Measurements from ENCODE around the gene PLAC1. TPM values are rescaled to one million over a fixed set of nuclear protein-coding genes. Genes with fewer than 3 reads are reported as not detected.

Gene PLAC1
- total and polyA plus RNA-seq, 2 experiments from 2014 or later = 0.50 to 0.83 TPM

GRCh38 chrX:134688839-134689238 is 30.6 kb upstream of the PLAC1 start:
- Histone ChIP-seq H3K27ac (ENCODE audit: low read depth) (no peak overlapping the region), H3K9me2 (ENCODE audit: insufficient read depth) (no peaks in the 10 kb centered on the region), H3K36me3 (ENCODE audit: insufficient read depth) (no peaks in the 10 kb centered on the region), H3K79me2 (replicated peaks; ENCODE audit: insufficient read depth) (no peaks in the 10 kb centered on the region), H3K4me1 (ENCODE audit: insufficient read depth) (no peaks in the 10 kb centered on the region), H3K4me3 (no peak overlapping the region), H3K4me2 (no peak overlapping the region), H2AFZ (no peak overlapping the region), H3F3A (replicated peaks; ENCODE audit: low read depth) (no peaks in the 10 kb centered on the region), H3K27me3 (ENCODE audit: insufficient read depth) (no peaks in the 10 kb centered on the region), H4K20me1 (replicated peaks; ENCODE audit: insufficient read depth) (no peaks in the 10 kb centered on the region)
- Mint-ChIP-seq H3K4me1 (peaks cover 5% of the 10 kb centered on the region; the same call in 2 of the 3 replicates), H3K9me3 (no peaks in the 10 kb centered on the region), H3K36me3 (ENCODE audit: low read depth) (no peaks in the 10 kb centered on the region), H3K27me3 (ENCODE audit: insufficient read depth, low read depth, poor library complexity) (no peaks in the 10 kb centered on the region), H3K27ac (no peak overlapping the region), H3K4me3 (no peak overlapping the region)
- no peak for ATAC-seq
- no peak for DNase-seq (ENCODE audit: low spot score)
- no peak for TF ChIP-seq EZH2 (IDR thresholded peaks at IDR 0.05; ENCODE audit: low read depth, unreplicated experiment)

GRCh38 chrX:134688031-134688823 is 30.0 kb upstream of the PLAC1 start:
- Histone ChIP-seq H3K27ac (ENCODE audit: low read depth) (no peak overlapping the region), H3K27me3 (ENCODE audit: insufficient read depth) (no peaks in the 10 kb centered on the region), H3F3A (replicated peaks; ENCODE audit: low read depth) (no peaks in the 10 kb centered on the region), H3K4me2 (no peak overlapping the region), H3K9me2 (ENCODE audit: insufficient read depth) (no peaks in the 10 kb centered on the region), H3K79me2 (replicated peaks; ENCODE audit: insufficient read depth) (no peaks in the 10 kb centered on the region), H4K20me1 (replicated peaks; ENCODE audit: insufficient read depth) (no peaks in the 10 kb centered on the region), H2AFZ (no peak overlapping the region), H3K4me1 (ENCODE audit: insufficient read depth) (no peaks in the 10 kb centered on the region), H3K36me3 (ENCODE audit: insufficient read depth) (no peaks in the 10 kb centered on the region), H3K4me3 (no peak overlapping the region)
- TF ChIP-seq ZNF114 (CRISPR knock-in tag; IDR thresholded peaks at IDR 0.05) (no peak), ZNF331 (CRISPR knock-in tag; IDR thresholded peaks at IDR 0.05; ENCODE audit: low read depth) (no peak), JUNB (IDR thresholded peaks at IDR 0.05; ENCODE audit: unreplicated experiment) (no peak), NANOG (IDR thresholded peaks at IDR 0.05; ENCODE audit: borderline replicate concordance) (no peak), POLR2AphosphoS5 (IDR thresholded peaks at IDR 0.05; ENCODE audit: low read depth) (no peak), EZH2phosphoT487 (IDR thresholded peaks at IDR 0.05; ENCODE audit: unreplicated experiment) (no peak)
- TF ChIP-seq, protein P1, sequence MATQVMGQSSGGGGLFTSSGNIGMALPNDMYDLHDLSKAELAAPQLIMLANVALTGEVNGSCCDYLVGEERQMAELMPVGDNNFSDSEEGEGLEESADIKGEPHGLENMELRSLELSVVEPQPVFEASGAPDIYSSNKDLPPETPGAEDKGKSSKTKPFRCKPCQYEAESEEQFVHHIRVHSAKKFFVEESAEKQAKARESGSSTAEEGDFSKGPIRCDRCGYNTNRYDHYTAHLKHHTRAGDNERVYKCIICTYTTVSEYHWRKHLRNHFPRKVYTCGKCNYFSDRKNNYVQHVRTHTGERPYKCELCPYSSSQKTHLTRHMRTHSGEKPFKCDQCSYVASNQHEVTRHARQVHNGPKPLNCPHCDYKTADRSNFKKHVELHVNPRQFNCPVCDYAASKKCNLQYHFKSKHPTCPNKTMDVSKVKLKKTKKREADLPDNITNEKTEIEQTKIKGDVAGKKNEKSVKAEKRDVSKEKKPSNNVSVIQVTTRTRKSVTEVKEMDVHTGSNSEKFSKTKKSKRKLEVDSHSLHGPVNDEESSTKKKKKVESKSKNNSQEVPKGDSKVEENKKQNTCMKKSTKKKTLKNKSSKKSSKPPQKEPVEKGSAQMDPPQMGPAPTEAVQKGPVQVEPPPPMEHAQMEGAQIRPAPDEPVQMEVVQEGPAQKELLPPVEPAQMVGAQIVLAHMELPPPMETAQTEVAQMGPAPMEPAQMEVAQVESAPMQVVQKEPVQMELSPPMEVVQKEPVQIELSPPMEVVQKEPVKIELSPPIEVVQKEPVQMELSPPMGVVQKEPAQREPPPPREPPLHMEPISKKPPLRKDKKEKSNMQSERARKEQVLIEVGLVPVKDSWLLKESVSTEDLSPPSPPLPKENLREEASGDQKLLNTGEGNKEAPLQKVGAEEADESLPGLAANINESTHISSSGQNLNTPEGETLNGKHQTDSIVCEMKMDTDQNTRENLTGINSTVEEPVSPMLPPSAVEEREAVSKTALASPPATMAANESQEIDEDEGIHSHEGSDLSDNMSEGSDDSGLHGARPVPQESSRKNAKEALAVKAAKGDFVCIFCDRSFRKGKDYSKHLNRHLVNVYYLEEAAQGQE (IDR thresholded peaks at IDR 0.05; ENCODE audit: unreplicated experiment) = no peak
- TF ChIP-seq, protein P2, sequence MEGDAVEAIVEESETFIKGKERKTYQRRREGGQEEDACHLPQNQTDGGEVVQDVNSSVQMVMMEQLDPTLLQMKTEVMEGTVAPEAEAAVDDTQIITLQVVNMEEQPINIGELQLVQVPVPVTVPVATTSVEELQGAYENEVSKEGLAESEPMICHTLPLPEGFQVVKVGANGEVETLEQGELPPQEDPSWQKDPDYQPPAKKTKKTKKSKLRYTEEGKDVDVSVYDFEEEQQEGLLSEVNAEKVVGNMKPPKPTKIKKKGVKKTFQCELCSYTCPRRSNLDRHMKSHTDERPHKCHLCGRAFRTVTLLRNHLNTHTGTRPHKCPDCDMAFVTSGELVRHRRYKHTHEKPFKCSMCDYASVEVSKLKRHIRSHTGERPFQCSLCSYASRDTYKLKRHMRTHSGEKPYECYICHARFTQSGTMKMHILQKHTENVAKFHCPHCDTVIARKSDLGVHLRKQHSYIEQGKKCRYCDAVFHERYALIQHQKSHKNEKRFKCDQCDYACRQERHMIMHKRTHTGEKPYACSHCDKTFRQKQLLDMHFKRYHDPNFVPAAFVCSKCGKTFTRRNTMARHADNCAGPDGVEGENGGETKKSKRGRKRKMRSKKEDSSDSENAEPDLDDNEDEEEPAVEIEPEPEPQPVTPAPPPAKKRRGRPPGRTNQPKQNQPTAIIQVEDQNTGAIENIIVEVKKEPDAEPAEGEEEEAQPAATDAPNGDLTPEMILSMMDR (conservative IDR thresholded peaks at IDR 0.05; ENCODE audit: low read depth in 2 of 2) = no peak
- TF ChIP-seq, protein P3, sequence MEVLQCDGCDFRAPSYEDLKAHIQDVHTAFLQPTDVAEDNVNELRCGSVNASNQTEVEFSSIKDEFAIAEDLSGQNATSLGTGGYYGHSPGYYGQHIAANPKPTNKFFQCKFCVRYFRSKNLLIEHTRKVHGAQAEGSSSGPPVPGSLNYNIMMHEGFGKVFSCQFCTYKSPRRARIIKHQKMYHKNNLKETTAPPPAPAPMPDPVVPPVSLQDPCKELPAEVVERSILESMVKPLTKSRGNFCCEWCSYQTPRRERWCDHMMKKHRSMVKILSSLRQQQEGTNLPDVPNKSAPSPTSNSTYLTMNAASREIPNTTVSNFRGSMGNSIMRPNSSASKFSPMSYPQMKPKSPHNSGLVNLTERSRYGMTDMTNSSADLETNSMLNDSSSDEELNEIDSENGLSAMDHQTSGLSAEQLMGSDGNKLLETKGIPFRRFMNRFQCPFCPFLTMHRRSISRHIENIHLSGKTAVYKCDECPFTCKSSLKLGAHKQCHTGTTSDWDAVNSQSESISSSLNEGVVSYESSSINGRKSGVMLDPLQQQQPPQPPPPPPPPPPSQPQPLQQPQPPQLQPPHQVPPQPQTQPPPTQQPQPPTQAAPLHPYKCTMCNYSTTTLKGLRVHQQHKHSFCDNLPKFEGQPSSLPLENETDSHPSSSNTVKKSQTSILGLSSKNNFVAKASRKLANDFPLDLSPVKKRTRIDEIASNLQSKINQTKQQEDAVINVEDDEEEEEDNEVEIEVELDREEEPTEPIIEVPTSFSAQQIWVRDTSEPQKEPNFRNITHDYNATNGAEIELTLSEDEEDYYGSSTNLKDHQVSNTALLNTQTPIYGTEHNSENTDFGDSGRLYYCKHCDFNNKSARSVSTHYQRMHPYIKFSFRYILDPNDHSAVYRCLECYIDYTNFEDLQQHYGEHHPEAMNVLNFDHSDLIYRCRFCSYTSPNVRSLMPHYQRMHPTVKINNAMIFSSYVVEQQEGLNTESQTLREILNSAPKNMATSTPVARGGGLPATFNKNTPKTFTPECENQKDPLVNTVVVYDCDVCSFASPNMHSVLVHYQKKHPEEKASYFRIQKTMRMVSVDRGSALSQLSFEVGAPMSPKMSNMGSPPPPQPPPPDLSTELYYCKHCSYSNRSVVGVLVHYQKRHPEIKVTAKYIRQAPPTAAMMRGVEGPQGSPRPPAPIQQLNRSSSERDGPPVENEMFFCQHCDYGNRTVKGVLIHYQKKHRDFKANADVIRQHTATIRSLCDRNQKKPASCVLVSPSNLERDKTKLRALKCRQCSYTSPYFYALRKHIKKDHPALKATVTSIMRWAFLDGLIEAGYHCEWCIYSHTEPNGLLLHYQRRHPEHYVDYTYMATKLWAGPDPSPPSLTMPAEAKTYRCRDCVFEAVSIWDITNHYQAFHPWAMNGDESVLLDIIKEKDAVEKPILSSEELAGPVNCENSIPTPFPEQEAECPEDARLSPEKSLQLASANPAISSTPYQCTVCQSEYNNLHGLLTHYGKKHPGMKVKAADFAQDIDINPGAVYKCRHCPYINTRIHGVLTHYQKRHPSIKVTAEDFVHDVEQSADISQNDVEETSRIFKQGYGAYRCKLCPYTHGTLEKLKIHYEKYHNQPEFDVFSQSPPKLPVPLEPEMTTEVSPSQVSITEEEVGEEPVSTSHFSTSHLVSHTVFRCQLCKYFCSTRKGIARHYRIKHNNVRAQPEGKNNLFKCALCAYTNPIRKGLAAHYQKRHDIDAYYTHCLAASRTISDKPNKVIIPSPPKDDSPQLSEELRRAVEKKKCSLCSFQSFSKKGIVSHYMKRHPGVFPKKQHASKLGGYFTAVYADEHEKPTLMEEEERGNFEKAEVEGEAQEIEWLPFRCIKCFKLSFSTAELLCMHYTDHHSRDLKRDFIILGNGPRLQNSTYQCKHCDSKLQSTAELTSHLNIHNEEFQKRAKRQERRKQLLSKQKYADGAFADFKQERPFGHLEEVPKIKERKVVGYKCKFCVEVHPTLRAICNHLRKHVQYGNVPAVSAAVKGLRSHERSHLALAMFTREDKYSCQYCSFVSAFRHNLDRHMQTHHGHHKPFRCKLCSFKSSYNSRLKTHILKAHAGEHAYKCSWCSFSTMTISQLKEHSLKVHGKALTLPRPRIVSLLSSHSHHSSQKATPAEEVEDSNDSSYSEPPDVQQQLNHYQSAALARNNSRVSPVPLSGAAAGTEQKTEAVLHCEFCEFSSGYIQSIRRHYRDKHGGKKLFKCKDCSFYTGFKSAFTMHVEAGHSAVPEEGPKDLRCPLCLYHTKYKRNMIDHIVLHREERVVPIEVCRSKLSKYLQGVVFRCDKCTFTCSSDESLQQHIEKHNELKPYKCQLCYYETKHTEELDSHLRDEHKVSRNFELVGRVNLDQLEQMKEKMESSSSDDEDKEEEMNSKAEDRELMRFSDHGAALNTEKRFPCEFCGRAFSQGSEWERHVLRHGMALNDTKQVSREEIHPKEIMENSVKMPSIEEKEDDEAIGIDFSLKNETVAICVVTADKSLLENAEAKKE (CRISPR knock-in tag; IDR thresholded peaks at IDR 0.05) = no peak
- no peaks in the 10 kb centered on the region for H3K36me3 Mint-ChIP-seq (ENCODE audit: low read depth)
- H3K27ac Mint-ChIP-seq = no peak overlapping the region
- ATAC-seq (no peak), DNase-seq (ENCODE audit: low spot score) (no peak)
- H3K9me3 Mint-ChIP-seq = no peaks in the 10 kb centered on the region
- no peak overlapping the region for H3K4me3 Mint-ChIP-seq
- no peaks in the 10 kb centered on the region for H3K27me3 Mint-ChIP-seq (ENCODE audit: insufficient read depth, low read depth, poor library complexity)
- peaks cover 5% of the 10 kb centered on the region; the same call in 2 of the 3 replicates for H3K4me1 Mint-ChIP-seq
